Lung (tissue), 12 donors: ENCODE measurements around the gene HOMER2. TPM values are rescaled to one million over a fixed set of nuclear protein-coding genes. Genes with fewer than 3 reads are reported as not detected.

Experiments used
- ATAC-seq: fragments of 200-7000 bp; cut with Tn5 transposase; one replicate; pipeline ENCODE4 v1.9.1; 2020; ENCODE audit warnings: moderate number of reproducible peaks; ENCODE audit not compliant: insufficient read depth, low FRiP score
- DNase-seq, 3 donors: peaks; one replicate each; pipeline ENCODE4 v3.0.0-alpha.2; 2013 to 2017
- H3K27ac ChIP-seq, 2 donors: one replicate each; pipeline ENCODE4 v1.5.1; 2013; ENCODE audit warnings: mild to moderate bottlenecking in 2 of 2, moderate library complexity in 2 of 2, control low read depth in 1 of 2, inconsistent platforms in 1 of 2, low read depth in 1 of 2, low read length in 1 of 2
- H3K27me3 ChIP-seq, 3 donors: one replicate each; pipeline ENCODE4 v1.5.1; 2013; ENCODE audit warnings: low read length in 2 of 3; ENCODE audit not compliant: control insufficient read depth in 3 of 3, insufficient read depth in 3 of 3
- H3K36me3 ChIP-seq, 4 donors: one replicate each; pipeline ENCODE4 v1.5.1; 2013; ENCODE audit warnings: low read length in 4 of 4, mild to moderate bottlenecking in 1 of 4, moderate library complexity in 1 of 4; ENCODE audit not compliant: control insufficient read depth in 4 of 4, insufficient read depth in 4 of 4
- H3K4me1 ChIP-seq, 5 donors: one replicate each; pipeline ENCODE4 v1.5.1; 2013; ENCODE audit warnings: low read length in 5 of 5, mild to moderate bottlenecking in 2 of 5, moderate library complexity in 1 of 5; ENCODE audit not compliant: control insufficient read depth in 5 of 5, insufficient read depth in 5 of 5
- H3K4me3 ChIP-seq: one replicate; pipeline ENCODE4 v1.5.1; 2013; ENCODE audit warnings: mild to moderate bottlenecking, control low read depth, moderate library complexity
- H3K9ac ChIP-seq, 2 donors: one replicate each; pipeline ENCODE4 v1.5.1; 2013; ENCODE audit warnings: low read length in 2 of 2, control low read depth in 1 of 2; ENCODE audit not compliant: insufficient read depth in 1 of 2
- H3K9me3 ChIP-seq, 4 donors: one replicate each; pipeline ENCODE4 v1.5.1; 2013; ENCODE audit warnings: low read length in 3 of 4, mild to moderate bottlenecking in 1 of 4, moderate library complexity in 1 of 4; ENCODE audit not compliant: control insufficient read depth in 4 of 4, insufficient read depth in 3 of 4
- CTCF ChIP-seq: IDR thresholded peaks from 2 replicates; pipeline ENCODE4 v1.5.1; 2012; ENCODE audit warnings: mild to moderate bottlenecking; ENCODE audit errors: control extremely low read depth, extremely low read depth
- WGBS, 2 donors: extraction: QIAGEN DNeasy Blood & Tissue Kit; methylation state at CpG; one replicate each; pipeline ENCODE4 v1.1.7; 2013; 5-methylcytosine and 5-hydroxymethylcytosine counted together
- polyA plus RNA-seq, 2 donors: library from polyadenylated mRNA; stranded (reverse); fragments of 200-250 nt; gene quantifications; one replicate each; pipeline ENCODE4 v1.2.1, GENCODE V29; 2013
- total RNA-seq, 2 donors: library from RNA; depleted of rRNA in 1 of 2; stranded (reverse); fragments of >200 nt in 1 of 2; gene quantifications; one replicate each; pipeline ENCODE4 v1.2.1, GENCODE V29; 2014 to 2021
- donor health status: control.
- donor health status: control.
- donor health status: Bipolar disorder and iron deficiency.
- donor health status: healthy.
- donor health status: DM: yes; HTN: yes; CAD: no.

Gene HOMER2
- total and polyA plus RNA-seq, 4 donors, result 7.5 to 18.1 (median 11.6) TPM

- H3K9me3 ChIP-seq, result peaks cover 0 to 6% (median 0%) of the 10 kb centered on the region in 4 donors
- no peak overlapping the region for H3K9ac ChIP-seq
- no peak for TF ChIP-seq CTCF
- DNase-seq (no peak), ATAC-seq (no peak)
- no peaks in the 10 kb centered on the region for H3K27me3 ChIP-seq
- no peaks in the 10 kb centered on the region for H3K4me1 ChIP-seq
- H3K36me3 ChIP-seq, result peaks cover 13 to 37% (median 23%) of the 10 kb centered on the region in 4 donors
- H3K27ac ChIP-seq, result no peak overlapping the region
- no peak overlapping the region for H3K4me3 ChIP-seq
These were observed 113.4 kb downstream of the HOMER2 start for GRCh38 chr15:82839136-82839535.

GRCh38 chr15:82838096-82838735 lies 114.3 kb downstream of the HOMER2 start:
- Histone ChIP-seq H3K4me3 (no peak overlapping the region), H3K27me3 (no peaks in the 10 kb centered on the region), H3K9ac (no peak overlapping the region), H3K36me3 (peaks cover 13 to 39% (median 27%) of the 10 kb centered on the region in 4 donors), H3K4me1 (peaks cover 0 to 3% (median 0%) of the 10 kb centered on the region in 5 donors), H3K27ac (no peak overlapping the region), H3K9me3 (peaks cover 0 to 3% (median 0%) of the 10 kb centered on the region in 4 donors)
- TF ChIP-seq CTCF, result no peak
- ATAC-seq, result no peak
- no peak for DNase-seq
- 95 to 98% methylated on average over 14 of the region's 14 CpGs for WGBS, 2 donors

DNA sequence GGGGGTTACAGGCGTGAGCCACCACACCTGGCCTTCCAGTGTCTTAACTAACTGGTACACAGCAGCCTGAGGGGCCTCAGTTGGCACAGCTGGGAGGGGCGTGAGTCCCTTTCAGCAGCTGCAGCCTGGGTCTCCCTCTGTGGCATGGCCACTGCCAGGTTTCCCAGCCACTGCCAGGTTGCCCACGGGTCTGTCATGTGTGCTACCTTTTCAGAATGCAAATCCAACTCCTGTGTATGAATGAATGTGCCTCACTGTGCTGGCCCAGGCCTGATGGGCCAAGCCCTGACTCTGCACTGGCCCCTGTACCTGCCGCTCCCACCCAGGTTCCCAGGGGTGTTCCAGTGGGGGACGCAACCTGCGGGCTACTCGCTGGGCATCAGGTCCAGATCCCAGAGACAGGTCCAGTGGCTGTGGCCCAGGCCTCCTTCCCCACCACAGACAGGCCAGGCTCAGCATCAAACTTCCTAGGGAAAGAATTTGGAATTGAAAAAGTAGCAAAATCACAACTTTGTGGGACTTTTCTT lies 117.1 kb downstream of the HOMER2 start:
- Histone ChIP-seq H3K27ac (no peak overlapping the region), H3K4me1 (peaks cover 0 to 15% (median 6%) of the 10 kb centered on the region in 5 donors), H3K36me3 (peaks cover 26 to 44% (median 37%) of the 10 kb centered on the region in 4 donors), H3K4me3 (no peak overlapping the region), H3K9me3 (peaks cover 0 to 3% (median 0%) of the 10 kb centered on the region in 4 donors), H3K9ac (no peak overlapping the region), H3K27me3 (no peaks in the 10 kb centered on the region)
- WGBS, 2 donors, result 97 to 99% methylated on average over 7 of the region's 7 CpGs
- no peak for TF ChIP-seq CTCF
- no peak for DNase-seq
- no peak for ATAC-seq
